Stimulated activated CD4-positive, alpha-beta T cell treated with anti-CD3 and anti-CD28 coated beads, Interleukin-2, amount 100 ng/mL, for 48 hours (primary cell): ENCODE data around the gene UXS1.
A peak's percentile ranks its signal among the peaks of the same experiment; 100 is the strongest.

Source experiments
- DNase-seq, 2 donors: peaks; one replicate each; pipeline ENCODE4 v3.0.0-alpha.2; 2020

UXS1 gene

DNA sequence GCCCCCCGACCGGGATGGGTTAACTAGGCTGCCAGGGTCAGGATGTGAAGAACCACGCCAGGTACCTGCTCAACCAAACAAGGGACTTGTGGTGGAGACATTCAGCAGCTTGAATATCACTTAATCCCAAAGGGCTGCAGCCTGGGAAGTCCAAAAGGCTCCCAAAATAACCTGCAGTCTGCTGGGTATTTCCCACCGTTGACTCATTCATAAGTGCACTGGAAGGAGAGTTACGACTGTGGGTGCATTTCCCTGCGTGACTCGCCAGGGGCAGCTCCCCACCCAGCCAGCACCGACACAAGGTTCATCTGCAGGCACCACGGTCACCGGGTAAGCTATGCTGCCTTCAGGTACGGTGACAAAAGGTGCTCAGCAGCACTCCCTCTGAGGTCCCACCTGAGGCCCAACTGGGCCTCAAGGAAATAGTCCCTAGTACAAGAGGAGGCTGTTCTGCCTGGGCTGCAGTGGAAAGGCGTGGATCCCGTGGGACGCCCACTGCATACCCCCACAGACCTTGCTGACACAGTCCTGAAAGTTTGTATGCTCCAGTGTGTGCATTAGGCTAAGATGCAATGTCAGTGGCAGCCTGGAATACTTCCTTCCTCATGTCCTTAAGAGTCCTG is 86.5 kb downstream of the UXS1 start:
- peak in 1 of 2 donors; percentile 36 for DNase-seq

DNA sequence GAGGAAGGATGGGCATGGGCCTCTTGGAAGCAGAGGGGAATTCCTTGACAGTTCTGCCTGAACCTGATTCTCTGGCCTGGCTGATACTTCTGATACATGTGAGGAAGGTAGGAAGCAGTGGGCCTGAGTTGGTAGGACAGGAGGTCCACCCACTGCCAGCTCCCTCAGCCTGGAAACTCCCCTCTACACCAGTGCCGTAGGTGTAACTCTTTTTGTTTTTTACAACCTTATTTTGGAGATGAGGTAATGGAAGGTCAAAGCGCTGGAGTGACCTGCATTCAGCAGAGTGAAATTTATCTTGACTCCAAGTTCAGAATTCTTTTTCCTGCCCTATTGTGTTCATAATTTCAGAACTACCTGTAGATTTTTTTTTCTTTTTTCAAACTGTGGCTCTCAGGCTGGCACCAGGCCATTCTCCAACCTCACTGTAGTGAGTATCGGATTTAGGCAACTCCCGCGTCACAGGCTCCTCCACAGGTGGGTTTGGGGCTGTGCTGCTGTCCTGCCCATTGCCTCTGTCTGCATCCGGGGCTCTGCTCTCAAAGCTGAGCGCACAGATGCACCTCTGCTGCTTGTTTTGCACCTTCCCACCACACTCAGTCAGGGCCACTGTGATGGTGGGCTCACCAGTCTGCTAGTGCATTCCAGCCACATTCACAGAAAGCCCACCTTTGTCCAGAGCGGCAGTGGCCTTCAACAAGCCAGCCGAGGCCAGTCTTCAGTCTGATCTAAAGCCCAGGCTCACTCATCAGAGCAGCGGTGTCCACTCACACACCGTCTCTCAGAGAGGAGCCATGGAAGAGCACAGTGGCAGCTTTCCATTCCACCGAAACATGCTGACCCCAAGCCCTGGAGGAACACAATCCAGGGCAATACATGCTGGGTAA is 87.2 kb downstream of the UXS1 start:
- no peak for DNase-seq

DNA sequence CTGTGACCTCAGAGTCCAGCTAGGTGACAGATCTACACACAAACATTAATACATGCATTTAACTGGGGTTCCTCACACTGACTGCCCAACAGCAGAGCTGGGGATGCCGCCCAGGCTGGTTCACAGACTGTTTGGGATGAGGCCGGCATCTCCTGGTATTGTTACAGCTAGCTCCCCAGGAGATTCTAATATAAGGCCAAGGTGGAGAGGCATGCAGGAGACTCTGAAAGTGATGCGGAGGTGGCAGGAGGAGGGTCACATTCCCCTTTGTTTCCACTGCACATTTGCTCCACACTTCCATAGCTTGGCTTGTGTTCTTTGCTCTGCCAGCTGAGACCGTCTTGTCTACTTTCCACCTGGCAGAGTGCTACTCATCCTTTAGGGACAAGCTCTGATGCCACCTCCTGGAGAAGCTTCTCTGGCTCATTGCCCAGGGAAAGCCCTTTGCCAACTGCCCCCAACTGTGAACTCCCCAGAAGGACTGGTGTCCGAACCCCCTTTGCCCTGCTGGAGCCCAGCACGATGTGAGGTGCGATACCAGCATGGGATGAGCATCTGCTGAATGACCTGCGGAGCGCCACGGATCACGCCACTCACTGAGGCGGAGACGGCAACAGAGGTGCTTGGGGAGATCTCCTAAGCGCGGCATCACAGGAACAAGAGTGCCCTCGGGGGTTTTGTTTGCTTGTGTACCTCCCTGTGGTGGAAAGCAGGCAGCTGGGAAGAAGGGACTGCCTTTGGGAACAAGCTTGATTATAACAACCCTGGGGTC is 88.8 kb downstream of the UXS1 start:
- DNase-seq = no peak

DNA sequence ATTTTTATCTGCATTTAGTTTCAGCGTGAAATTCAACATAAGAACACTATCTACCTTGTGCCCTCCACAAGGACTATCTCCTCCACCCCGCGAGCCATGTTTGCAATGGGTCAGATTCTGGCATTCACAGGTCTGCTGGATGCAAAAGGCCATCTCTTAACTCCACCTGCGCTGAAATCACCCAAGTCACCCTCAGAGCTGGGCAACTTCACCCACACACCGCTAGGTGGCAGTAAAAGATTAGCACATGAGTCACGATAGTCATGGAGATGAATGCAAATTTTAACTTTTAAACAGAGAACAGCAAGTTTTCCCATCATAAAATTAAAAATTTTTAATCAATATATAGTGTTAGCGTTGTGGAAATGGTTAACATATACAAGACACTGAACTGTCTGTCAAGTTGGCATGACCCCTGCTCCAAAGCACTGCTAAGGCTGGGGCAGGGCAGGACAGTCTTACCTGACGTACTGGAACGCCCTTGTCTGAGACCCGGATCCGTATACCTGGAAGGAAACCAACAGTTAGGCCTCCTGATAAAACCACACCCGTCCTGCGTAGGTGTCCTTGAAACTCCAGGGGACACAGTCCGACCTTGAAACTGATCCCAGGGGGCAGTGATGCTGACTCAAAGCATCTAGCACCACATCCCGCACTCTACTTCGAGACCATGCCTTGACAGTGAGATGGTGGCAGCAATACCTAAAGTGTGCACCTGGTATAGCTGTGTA is 89.6 kb downstream of the UXS1 start:
- DNase-seq = peak; percentile 51 to 64

DNA sequence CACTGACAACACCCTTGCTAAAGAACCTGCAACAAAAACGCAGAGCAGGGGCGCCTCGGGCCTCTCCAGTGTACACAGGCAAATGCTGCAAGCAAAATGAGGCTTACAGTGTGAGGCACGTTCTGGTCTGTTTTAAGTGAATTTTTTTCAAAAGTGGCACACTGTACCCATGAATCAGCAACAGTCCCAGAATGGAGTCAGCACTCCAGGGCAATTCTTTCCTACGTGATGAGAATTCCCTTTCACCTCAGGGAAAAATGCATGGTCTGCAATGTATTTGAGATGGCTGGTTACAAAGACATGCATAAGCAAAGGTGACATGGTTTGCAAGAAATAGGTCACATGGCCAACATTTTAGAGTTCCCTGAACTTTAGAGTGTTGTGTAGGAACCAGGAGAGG is 94.4 kb downstream of the UXS1 start:
- DNase-seq = no peak

DNA sequence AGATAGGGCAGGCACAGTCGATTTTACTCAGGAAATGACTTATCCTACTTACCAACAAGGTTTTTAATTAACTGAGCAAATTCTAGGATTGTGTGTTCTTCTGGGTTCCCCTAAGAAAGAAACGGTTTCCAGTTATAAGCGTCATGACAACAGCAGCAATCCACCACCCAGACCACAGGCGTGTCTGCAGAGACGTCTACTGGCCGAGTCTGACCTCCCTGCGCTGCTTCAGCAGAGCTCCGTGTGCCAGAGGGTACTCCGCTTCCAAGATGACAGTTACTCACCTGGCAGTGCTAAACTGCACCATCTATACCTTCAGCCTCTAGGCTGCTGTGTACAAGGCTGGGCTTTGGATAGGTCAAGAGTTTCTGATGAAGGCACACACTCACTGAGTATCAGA is 95.4 kb downstream of the UXS1 start:
- no peak for DNase-seq

DNA sequence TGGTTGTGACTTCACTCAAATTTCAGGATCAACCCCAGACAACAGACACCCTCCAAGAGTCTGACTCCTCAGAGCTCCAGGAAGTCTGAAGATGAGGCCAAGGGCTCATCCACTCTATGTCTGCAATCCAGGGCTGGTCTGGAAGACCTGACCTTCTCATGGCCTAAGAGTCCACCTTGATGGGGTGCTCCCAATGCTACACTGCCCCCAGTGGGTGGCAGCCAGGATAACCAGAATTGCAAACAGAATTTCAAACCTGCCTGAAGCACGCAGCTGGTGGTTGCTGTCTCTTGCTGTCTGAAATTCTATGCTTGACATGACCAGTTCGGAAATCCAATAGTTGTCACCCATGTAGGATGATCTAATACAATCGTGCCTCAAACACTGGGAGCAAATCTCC is 96.0 kb downstream of the UXS1 start:
- DNase-seq = no peak

DNA sequence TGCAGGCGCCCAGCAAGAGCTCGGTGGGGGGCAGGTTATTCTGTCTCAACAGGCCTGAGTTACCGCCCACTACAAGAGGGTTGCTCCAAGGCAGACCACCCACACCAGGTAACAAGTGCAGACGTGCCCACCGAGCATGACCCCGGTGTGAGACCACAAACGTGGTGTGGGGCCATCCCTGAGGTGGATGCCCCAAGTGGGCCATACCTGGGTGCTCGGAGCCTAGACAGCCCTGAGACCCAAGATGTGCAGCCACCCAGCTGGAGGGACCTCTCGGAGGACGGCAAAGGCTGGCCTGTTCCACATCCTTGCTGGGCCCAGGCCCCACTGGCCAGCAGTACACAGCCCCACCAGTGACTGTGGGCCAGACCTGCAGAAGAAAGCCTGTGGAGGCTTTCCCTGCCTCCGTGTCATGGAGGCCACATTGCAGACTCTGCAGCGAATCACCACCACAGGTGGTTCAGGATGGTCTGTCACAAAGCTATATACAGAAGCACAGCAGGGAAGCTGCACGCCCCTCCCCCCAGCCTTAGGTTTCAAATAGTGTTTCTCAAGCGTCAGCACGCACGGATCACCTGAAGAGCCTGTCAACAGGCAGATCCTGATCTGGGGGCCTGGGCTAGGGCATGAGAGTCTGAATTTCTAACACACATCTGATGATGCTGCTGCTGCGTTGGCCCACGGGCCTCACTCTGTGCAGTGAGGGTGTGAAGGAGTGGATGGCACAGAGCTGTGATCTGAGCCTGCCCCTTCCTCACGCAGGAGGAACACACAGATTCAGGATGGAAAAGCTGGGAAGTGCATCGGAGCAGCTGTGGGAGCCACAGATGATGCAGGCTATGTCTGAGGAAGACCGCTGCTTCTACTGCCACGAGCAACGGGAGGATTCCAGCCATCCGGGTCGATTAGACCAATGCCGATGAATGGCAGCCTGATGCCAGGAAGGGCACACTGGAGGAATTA is 96.8 kb downstream of the UXS1 start:
- no peak for DNase-seq

DNA sequence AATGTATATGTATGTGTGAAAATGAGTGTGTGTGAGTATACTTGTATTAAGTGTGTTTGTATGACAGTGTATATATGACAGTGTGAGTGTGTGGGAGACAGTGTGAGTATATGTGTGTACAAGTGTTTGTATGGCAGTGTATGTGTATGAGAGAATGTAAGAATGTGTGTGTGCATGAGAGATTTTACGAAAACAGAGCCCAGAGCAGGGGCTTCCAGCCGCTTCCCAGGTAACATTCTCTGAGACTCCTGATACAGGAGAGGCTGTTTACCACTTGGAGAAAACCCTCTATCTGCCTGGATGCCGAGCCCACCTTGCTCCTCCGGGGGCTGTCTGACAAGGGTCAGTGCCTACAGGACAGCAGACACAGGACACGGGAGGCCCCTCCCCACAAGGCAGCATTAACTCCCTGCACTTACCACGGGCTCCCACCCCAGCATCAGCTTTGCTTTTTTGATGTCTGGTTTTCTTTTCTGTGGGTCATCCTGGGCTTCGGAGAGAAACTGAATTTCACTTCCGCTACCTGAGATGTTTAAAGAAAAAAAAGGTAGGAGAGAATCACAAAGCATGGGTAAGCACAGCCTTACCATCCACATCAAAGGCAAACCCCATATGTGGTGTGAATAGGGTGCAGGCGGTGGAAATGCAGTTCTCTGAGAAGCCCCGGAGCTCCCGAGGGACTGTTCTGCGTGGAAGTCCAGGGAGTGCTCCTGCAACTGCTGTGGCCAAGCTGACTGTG is 97.6 kb downstream of the UXS1 start:
- DNase-seq = no peak

DNA sequence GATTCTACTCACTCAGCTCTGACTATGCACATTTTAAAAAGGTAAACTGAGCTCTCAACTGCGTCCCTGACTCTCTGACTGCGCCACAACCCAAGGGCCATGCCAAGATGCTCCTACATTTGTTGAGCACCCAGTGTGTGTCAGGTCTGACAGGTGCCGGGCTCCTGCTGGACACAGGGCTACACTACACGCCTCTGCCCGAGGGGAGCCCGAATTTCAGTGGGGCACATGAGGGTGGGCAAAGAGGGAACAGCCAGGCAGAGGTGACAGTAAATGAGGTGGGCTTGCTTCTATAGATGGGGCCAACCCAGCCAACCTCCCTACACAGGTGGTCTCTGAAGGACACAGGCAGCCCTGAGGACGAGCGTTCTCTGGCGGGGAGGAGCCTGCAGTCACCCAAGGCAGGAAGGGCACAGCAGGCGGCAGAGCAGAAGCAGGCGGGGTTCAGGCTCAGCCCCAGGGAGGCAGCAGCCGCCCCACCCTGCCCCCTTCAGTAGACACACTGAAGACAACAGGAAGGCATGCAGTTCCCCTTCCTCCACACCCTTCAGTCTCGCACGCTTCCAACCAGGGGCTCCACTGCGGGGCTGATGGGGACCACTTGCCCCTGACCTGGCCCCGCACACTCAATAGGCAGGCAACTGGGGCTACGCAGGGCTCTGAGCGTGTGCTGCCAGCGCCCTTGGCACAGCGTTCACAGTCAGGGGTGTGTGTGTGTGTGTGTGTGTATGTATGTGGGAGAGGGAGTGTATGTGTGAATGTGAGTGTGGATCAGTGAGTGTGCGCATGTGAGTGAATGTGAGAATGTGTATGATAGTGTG is 98.4 kb downstream of the UXS1 start:
- peak; percentile 38 to 47 for DNase-seq

DNA sequence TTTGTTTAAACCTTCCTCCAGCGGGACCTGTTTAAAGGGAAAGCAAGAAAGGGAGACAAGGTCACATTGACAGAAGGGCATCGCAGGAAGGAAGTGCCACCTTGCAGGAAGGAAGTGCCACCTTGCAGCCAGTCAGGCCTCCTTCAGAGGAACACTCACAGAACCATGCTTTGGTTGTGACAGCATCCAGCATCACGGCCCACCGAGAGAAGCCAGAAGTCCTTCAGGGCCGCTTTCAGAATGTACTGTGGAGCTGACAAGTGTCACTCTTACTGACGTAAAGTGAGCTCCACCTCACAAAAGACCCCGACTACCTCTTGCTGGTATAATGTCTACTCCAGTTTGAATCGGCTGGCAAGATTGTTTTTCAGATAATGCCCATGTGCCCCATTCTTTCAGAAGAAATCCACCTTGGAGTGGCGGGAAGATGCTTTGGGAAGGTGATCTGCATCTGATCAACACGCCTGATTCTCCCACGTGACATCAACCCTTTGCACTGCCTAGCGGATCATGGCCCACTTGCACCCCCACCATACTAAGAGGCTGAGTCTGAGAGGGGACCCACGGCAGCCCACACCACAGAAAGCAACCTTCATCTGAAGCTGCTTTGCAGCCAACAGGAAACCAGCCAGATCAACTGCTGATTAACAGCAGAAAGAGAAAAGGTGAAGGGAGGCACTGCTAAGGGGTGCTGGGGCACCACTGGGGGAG is 99.8 kb downstream of the UXS1 start:
- DNase-seq = no peak

DNA sequence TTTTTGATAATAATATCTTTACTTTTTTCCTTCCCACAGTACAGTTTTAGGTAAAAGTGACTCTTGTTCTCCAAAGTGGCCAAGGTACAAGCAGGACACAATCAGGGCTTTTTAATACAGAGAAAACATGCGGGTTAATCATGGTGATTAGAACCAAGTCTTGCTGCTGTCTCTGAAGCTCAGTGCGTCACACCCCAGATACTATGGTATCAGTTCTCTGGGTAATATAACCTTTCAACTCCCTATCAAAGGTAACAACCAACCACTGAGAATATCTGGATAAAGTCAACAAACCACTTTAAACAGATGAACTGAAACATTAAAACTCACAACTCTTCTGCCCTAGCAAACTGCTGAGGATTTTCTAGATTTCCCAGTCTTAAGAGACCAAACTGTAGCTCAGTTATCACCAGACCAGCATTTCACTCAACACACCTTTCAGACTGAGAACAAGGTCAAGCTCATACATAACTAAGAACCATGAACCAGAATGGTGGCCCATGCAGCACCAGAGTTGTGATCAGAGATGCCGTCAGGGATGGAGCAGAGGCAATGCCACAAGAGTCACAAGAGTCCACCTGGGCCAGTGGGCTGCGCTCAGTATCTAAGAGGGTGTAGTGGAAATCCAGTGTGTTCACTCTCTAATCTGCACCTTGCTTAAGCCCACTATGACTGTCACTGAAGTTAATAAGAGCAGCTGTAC is 103.0 kb downstream of the UXS1 start:
- DNase-seq = no peak

DNA sequence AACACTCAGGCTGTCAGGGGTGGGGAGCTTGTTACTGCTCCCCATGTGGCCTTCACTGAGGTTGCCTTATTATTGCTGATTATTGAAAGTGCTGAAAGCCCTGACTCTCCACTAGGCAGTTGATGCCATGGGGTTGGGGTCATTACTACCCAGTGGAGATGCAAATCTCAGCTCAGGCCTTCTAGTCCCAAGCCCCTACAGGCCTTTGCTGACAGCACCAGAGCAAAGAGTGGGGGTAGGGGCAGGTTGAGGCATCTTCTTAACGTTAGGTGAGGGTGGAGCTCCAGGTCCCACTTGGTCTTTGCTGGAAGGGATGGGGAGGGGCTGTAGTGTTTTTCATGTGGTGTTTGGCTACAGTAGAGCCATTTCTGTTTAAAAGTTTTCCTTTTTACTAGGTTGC is 104.5 kb downstream of the UXS1 start:
- no peak for DNase-seq

DNA sequence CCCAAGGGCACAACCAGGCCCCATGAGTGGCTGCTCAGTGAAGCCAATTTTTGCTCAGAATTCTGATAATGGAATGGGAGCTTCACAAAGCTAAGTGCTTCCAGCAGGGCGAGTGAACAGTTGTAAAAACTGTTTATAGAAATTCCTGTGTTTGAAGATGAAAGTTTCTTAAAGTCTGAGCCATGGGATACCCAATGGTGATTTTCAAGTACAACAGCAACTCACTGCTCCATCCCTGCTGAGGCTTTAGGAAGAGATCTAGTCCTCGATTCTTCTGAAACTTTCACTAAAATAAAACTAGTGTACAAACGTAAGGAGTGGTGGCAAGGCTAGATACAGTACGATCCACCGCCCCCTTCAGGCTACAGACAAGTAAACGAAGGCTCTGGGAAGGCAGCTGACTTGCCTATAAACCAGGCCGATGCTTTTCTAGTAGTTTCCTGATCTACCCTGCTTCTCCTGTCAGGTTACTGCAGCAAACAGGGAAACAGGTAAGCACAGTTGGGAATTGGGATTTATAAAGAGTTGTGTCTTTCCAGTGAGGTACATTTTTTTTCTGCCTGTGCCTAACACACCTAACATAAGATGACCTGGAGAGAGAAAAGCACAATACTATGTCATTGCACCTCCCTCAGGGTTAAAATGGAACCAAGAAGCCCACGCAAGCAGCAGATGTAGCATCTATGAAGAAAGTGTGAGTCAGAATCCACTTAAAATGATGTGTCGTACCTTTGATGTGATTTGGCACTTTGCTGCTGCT is 108.7 kb downstream of the UXS1 start:
- peak in 1 of 2 donors; percentile 36 for DNase-seq

DNA sequence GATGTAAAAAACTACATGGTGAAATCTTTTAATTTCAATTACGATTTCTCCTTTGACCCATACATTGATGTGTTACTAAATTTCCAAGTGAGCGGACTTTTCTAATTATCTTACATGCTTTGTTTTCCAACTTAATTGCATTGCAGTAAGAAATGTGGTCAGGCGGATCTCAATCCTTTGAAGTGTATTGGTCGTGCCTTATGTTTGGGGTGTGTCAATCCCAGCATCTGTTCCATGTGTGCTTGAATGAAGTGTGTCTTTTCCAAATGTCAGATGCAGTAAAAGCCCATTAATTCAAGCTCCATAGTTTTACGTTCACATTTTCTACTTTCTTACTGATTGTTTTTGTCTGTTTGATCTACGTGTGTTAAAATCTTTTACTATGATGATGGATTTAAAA is 113.1 kb downstream of the UXS1 start:
- no peak for DNase-seq

DNA sequence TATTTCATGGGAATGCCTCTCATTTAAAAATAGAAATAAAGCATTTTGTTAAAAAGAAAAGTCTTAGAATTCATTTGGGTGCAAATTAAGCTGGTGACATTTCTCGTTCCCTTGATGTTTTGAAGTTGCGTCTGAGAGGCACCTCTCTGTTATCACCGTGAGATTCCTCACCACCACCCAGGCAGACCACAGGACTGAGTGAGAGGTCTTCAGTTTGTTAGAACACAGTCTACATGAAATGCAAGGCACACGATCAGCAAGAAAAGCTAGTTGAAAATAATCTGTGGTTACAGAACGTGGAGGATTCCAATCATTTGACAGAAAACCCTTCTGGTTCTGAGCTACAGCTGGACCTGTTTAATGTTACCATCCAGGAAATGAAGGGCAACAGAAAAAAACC is 116.0 kb downstream of the UXS1 start:
- DNase-seq = no peak

DNA sequence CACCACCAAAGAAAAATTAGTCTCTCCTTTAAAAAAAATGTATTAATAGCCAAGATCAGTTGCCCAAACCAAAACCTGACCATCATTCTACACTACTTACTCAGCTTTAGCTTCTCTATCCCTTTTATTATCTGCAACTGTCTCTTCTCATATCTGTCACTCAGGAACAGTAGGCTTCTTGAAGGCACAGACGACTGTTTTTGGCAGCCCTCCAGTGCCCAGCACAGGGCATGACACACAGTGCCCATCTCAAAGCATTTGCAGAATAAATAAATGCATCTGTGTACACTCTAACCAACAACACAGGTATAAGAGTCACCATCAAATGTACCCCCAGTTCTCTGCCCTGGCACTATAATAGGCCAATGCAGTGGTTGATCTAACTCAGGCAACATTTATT is 117.2 kb downstream of the UXS1 start:
- no peak for DNase-seq

DNA sequence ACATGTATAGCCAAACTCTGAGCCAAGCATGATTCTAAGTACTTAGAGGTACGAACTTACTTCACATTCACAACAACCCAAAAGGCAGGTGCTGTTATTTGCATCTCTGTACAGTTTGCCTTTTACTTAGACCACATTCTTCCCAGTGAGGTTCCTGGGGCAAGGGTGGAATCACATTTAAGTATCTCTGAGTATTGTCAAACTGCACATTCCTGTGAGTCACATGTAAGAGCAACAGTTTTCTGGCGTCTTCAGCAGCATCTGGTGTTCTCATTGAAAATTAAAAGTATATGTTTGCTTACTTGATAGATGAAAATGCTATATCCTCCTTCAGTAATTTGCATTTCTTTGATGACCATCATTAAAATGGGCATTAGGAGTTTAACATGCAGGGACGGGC is 119.1 kb downstream of the UXS1 start:
- DNase-seq = no peak
